Stimulated activated CD4-positive, alpha-beta T cell treated with anti-CD3 and anti-CD28 coated beads, Interleukin-15, amount 100 ng/mL, for 1 hour (primary cell): ENCODE measurements around the gene TMEM120A.

Source experiments
- DNase-seq, 2 donors: peaks; one replicate each; pipeline ENCODE4 v3.0.0-alpha.2; 2020; ENCODE audit warnings: low read depth in 1 of 2, low spot score in 1 of 2

TMEM120A gene

DNA sequence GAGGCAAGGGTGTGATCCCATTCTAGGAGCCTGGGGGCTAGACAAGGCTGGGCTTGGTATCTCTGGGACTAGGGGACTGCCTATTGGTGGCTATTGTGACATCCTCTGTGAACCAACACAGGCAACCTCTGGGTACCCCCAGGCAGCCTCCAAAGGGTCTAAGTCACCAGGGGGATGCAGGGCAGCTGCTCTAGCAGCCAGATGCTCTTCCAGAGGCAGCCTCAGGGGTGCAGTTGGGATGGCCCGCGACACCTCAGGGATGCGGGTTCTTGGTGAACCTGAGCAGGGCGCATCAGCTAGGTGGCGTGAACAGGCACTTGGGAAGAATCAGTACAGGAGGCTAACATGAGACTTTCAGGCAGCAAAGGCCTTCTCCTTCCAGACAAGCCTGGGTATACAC lies 1.6 kb upstream of the TMEM120A start:
- no peak for DNase-seq

DNA sequence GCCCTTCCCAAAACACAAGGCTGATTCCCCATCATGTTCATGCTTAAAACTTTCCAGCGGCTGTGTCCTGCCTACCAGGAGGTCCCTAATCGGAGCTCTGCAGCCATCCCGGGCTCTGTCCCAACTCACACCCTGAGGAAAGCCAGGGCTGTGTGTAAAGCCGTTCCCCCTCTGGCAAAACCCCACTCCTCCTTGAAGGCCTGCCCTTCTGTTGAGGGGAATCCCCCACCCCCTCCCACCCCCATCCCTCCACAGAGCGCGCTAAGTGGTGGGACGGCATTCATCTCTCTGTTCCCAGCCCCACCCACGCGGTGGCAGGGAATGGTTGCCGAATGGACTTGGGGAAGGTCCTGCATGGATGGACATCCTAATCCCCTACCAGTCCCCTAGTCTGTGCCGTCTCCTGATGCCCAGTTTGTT lies 667 bp upstream of the TMEM120A start:
- DNase-seq = no peak

DNA sequence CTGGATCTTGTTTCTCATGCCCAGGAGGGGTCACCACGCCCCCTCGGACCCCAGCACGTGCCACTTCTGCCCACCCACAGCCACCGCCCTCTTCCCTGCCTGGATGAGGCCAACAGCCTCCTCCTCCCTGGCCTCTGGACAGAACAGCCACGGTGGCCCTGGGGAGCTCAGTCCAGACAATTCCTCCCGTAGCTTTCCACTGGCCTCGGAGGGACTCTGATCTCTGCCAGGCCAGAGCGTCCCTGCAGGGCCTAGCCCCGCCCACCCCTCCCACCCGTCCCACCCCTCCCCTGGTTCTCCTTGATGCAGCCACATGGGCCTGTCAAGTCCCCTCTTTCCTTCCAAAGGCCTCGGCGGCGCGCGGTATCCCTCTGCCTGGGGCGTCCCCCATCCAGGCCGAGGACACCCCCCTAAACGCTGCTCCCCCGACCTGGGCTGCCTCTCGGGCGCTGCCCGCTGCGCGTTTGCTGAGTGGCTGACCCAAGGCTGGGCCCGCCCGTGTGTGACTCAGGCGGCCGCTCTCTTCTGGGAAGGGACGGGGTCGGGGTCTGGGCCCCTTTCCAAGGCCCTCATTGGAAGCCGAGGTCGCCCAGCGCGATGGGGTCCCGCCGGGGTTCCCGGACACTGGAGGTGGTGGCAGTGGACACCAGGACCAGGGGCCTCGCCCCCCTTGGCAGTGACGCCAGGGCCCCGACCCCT lies 557 bp downstream of the TMEM120A start:
- DNase-seq = no peak

- DNase-seq = no peak
Measured at GRCh38 chr7:75992083-75992755, 2.2 kb downstream of the TMEM120A start.

GRCh38 chr7:75991531-75992082 lies 2.8 kb downstream of the TMEM120A start:
- no peak for DNase-seq

GRCh38 chr7:75989500-75990388 lies 4.7 kb downstream of the TMEM120A start:
- no peak for DNase-seq

DNA sequence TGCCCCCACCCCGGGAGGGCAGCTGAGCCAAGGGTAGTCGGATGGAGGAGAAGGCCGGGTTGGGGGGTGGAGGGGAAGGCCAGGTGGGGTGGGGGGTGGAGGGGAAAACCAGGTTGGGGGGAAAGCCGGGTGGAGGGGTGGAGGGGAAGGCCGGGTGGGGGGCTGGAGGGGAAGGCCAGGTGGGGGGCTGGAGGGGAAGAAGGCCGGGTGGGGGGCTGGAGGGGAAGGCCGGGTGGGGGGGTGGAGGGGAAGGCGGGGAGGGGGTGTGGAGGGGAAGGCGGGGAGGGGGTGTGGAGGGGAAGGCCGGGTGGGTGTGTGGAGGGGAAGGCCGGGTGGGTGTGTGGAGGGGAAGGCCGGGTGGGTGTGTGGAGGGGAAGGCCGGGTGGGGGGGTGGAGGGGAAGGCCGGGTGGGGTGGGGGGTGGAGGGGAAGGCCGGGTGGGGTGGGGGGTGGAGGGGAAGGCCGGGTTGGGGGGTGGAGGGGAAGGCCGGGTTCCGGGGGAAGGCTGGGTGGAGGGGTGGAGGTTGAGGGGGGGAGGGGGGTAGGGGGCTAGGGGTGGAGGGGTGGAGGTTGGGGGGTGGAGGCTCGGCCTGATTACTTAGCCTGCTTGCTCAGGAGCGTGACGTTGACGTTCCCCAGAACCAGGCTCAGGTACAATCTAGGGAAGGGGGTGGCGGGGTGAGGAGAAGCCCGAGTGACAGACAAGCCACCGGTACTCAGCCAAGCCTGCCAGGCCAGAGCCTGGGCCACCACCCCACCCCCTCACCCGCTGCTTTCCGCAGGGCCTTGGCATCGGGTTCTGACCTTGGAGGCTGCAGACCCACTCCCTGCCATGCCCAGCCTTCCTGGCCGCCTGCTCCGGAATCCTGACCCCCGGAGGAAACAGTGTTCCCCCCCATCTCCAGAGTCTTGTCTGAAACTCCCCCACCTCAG lies 5.6 kb downstream of the TMEM120A start:
- DNase-seq = no peak

DNA sequence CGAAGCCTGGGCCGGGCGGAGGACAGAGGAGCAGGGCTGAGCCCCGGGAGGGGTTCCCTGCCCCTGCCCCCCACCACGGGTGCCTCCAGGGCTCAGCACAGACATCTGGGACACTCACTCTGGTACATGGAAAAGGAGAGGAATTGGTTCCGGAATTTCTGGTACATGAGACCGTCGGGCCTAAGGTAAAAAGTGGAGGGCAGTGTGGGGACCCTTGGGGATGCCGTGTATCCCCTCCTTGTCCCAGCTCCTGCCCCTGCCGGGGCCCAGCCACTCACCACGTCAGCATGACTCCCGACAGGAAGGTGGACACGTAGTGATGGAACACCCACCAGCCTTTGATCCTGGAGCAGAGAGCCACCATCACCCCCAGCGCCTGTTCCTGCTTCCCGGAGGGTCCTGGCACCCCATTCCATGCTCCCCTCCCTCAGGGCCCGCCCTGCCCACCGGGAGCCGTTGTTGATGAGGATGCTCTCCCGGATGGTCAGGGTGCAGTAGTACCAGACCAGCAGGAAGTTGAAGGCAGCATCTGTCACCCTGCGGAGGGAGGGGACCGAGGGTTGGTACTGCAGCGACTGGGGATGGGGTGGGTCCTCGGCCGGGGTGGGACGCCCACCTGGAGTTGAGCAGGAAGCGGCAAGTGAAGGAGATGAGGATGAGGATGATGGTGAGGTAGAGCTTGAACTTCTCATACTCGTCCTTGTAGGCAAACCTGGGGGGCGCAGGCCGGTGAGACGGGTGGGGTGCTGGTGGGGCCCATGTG lies 6.4 kb downstream of the TMEM120A start:
- no peak for DNase-seq

DNA sequence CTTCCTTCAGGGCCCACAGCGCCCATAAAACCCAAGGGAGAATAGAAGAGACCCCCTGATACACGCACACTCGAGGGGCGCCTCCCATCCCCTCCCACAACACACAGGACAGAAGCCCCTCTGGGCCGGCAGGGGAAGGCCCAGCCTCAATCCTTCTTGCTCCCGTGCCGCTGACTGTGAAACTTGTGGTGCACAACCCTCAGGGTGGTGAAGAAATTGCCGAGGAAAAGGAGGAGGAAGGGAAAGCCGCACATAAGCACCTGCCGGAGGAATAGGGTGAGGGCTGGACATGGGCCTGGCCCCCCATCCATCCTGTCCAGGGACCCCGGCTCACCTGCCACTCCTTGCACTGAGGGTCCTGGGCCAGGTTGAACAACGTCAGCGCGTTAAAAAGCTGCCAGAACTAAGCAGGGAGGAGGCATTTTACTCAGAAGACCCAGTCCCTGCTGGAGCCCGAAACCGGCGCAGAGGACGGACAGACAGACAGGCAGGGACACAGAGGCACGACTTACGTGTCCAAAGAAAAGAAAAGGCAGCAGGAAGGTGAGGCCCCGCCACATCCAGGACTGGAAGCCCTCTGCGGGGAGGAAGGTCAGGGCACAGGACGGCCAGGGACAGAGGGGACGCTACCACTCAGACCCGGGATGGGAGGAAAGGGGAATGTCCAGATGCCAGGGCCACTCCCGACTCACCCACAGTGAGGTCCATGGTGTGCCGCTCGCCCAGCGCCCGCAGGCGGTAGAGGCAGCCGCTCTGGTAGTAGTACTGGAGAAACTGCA lies 7.2 kb downstream of the TMEM120A start:
- DNase-seq = no peak

GRCh38 chr7:75986147-75986781 lies 8.1 kb downstream of the TMEM120A start:
- DNase-seq = no peak

DNA sequence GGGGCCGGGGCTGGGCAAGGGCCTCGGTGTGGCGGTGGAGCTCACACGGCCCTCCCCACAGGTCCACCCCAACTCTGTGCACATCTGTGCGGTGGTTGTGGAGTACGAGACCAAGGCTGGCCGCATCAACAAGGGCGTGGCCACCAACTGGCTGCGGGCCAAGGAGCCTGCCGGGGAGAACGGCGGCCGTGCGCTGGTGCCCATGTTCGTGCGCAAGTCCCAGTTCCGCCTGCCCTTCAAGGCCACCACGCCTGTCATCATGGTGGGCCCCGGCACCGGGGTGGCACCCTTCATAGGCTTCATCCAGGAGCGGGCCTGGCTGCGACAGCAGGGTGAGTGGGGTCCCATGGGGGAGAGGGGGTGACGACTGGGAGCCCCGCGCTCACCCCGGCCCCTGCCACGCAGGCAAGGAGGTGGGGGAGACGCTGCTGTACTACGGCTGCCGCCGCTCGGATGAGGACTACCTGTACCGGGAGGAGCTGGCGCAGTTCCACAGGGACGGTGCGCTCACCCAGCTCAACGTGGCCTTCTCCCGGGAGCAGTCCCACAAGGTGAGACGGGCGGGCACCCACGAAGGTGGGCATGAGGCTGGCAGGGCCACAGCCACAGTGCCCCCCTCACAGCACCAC lies 8.8 kb downstream of the TMEM120A start:
- DNase-seq = no peak

GRCh38 chr7:75985009-75985517 lies 9.3 kb downstream of the TMEM120A start:
- DNase-seq = no peak

- no peak for DNase-seq
Measured at GRCh38 chr7:75984130-75985008, 10.0 kb downstream of the TMEM120A start.

DNA sequence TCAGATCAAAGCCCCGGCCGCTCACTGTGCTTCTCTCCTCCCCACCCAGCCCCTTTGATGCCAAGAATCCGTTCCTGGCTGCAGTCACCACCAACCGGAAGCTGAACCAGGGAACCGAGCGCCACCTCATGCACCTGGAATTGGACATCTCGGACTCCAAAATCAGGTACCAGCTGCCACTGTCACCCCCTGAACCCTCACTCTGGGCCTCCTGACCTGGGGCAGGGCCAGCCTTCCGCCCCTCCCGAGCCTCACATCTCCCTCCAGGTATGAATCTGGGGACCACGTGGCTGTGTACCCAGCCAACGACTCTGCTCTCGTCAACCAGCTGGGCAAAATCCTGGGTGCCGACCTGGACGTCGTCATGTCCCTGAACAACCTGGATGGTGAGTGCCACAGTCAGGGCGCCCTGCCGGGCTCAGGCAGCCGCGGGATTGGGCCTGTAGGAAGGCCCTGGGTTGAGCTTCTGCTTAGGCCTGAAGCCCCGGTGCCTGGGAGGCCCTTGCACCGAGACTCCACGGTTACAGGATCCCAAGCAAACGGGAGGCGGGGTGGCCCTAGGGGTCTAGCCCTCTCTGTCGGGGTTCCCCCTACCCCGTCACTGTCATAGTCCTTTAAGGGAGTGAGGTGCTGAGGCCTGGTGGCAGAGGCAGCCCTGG lies 10.8 kb downstream of the TMEM120A start:
- DNase-seq = no peak

GRCh38 chr7:75982306-75983064 lies 11.9 kb downstream of the TMEM120A start:
- DNase-seq = no peak
